PC-9 (cell line): ENCODE data around the gene DESI1. TPM values are rescaled to one million over a fixed set of nuclear protein-coding genes. Genes with fewer than 3 reads are reported as not detected.

ENCODE experiments used
- BruUV-seq: library from RNA; stranded (reverse); fragments of 400-500 nt; replicated peaks from 2 replicates; lab custom pipeline; 2021; lab: Mats Ljungman, UMichigan
- CTCF ChIA-PET: fragments of 300-600 bp; sonication (Branson Sonifier 250); formaldehyde crosslinking; loops from one replicate; lab custom pipeline; 2022; ENCODE audit warnings: antibody characterized with exemption; lab: Charles Lee
- POLR2A ChIA-PET: fragments of 300-600 bp; sonication (Branson Sonifier 250); formaldehyde crosslinking; loops from one replicate; lab custom pipeline; 2022; ENCODE audit warnings: antibody characterized with exemption; ENCODE audit not compliant: unreplicated experiment; lab: Charles Lee
- DNase-seq, 2 experiments: peaks; one replicate each; pipeline versions ENCODE4 v3.0.0 to v3.0.0-alpha.2; 2015 to 2022; ENCODE audit warnings: mixed read lengths in 1 of 2
- H2AFZ ChIP-seq: fragments of 200-600 bp; sonication (generic); 2 replicates; pipeline ENCODE4 v1.8.1; 2017; ENCODE audit warnings: antibody characterized with exemption
- H3F3A ChIP-seq: fragments of 200-600 bp; sonication (generic); 2 replicates; pipeline ENCODE4 v1.8.1; 2017; ENCODE audit warnings: antibody characterized with exemption, mild to moderate bottlenecking, low read depth; ENCODE audit not compliant: insufficient read depth
- H3K27ac ChIP-seq: fragments of 200-600 bp; sonication (generic); 2 replicates; pipeline ENCODE4 v1.6.1; 2016; ENCODE audit warnings: mixed run types
- H3K27me3 ChIP-seq: fragments of 200-600 bp; sonication (generic); 2 replicates; pipeline ENCODE4 v1.6.1; 2016; ENCODE audit warnings: low read depth, mixed run types; ENCODE audit not compliant: insufficient read depth
- H3K36me3 ChIP-seq: fragments of 200-600 bp; sonication (generic); 2 replicates; pipeline ENCODE4 v1.6.1; 2016; ENCODE audit warnings: low read depth, mixed run types
- H3K4me1 ChIP-seq: fragments of 200-600 bp; sonication (generic); replicated peaks from 2 replicates; pipeline ENCODE4 v1.6.1; 2016; ENCODE audit warnings: mixed run types; ENCODE audit not compliant: insufficient read depth
- H3K4me2 ChIP-seq: fragments of 200-600 bp; sonication (generic); 2 replicates; pipeline ENCODE4 v1.6.1; 2017; ENCODE audit warnings: mixed run types
- H3K4me3 ChIP-seq: fragments of 200-600 bp; sonication (generic); 2 replicates; pipeline ENCODE4 v1.6.1; 2016; ENCODE audit warnings: mixed run types
- H3K79me2 ChIP-seq: fragments of 200-600 bp; sonication (generic); 2 replicates; pipeline ENCODE4 v1.6.1; 2017; ENCODE audit warnings: low read depth, mixed run types
- H3K9me2 ChIP-seq: fragments of 200-600 bp; sonication (generic); 2 replicates; pipeline ENCODE4 v1.8.1; 2017; ENCODE audit warnings: mild to moderate bottlenecking; ENCODE audit not compliant: insufficient read depth
- H3K9me3 ChIP-seq: fragments of 200-600 bp; sonication (generic); 2 replicates; pipeline ENCODE4 v1.8.1; 2016; ENCODE audit warnings: low read depth; ENCODE audit not compliant: insufficient read depth
- H4K20me1 ChIP-seq: fragments of 200-600 bp; sonication (generic); 2 replicates; pipeline ENCODE4 v1.8.1; 2017; ENCODE audit not compliant: insufficient read depth
- CTCF ChIP-seq: fragments of 200-600 bp; sonication (generic); conservative IDR thresholded peaks from 2 replicates; pipeline ENCODE4 v1.6.1; 2017; ENCODE audit warnings: mixed run types, antibody characterized with exemption, mild to moderate bottlenecking, moderate library complexity
- EZH2 ChIP-seq: fragments of 200-600 bp; sonication (generic); IDR thresholded peaks from 2 replicates; pipeline ENCODE4 v1.8.0; 2017; ENCODE audit warnings: antibody characterized with exemption, low read depth
- intact Hi-C: fragments of 100-400 bp; cut with micrococcal nuclease; formaldehyde crosslinking; loops from one replicate; pipeline ENCODE4 v1.10.0; 2022; ENCODE audit not compliant: unreplicated experiment
- total RNA-seq: library from RNA; stranded (reverse); gene quantifications from 2 replicates; pipeline ENCODE4 v1.2.3, GENCODE V29; 2021

The DESI1 gene
- total RNA-seq, 1 experiment from 2014 or later = 52.7 TPM

- H3F3A ChIP-seq = peaks cover 24% of the 10 kb centered on the region
Observed at GRCh38 chr22:41589391-41590241, 31.2 kb downstream of the DESI1 start, which contains the start of gene PMM1. Gene PMM1 (minus strand): TSS chr22:41589840. CDS start chr22:41589805, 35 bp downstream.

GRCh38 chr22:41587347-41587723 is 33.5 kb downstream of the DESI1 start:
- H3K9me3 ChIP-seq = no peaks in the 10 kb centered on the region
- H2AFZ ChIP-seq = no peak overlapping the region
- no peak overlapping the region for H3K4me2 ChIP-seq
- intact Hi-C loops = no loop called here
- ChIA-PET POLR2A (no interaction called here), CTCF (interaction anchor here (0.6 kb wide), 1 partner anchor 37 kb away, joined by 3 read pairs; no protein-coding TSS in a partner anchor)
- peaks cover 17% of the 10 kb centered on the region for H3F3A ChIP-seq
- H3K9me2 ChIP-seq = no peaks in the 10 kb centered on the region
- H3K4me1 ChIP-seq = peaks cover 18% of the 10 kb centered on the region
- no peak for TF ChIP-seq CTCF
- no peak for TF ChIP-seq EZH2
- H3K36me3 ChIP-seq = no peaks in the 10 kb centered on the region
- no peak overlapping the region for H3K4me3 ChIP-seq
- no peak overlapping the region for H3K27ac ChIP-seq
- H3K27me3 ChIP-seq = no peaks in the 10 kb centered on the region
- no peaks in the 10 kb centered on the region; the same call in 1 of the 2 replicates for H4K20me1 ChIP-seq
- peaks cover 15% of the 10 kb centered on the region; the same call in 1 of the 2 replicates for H3K79me2 ChIP-seq
- BruUV-seq = no TSS peak
- no peak for DNase-seq

More at GRCh38 chr22:41589391-41590241, 31.2 kb downstream of the DESI1 start, which contains the start of gene PMM1:
- ChIA-PET CTCF (interaction anchor here (0.6 to 1.2 kb wide), 10 partner anchors 9 to 937 kb away, joined by 3 to 19 read pairs (median 4); partner anchors contain the start of gene XRCC6), POLR2A (interaction anchor here (0.5 to 1.2 kb wide), 22 partner anchors 15 to 1424 kb away, joined by 3 to 37 read pairs (median 4); partner anchors contain the start of genes DESI1, POLR3H and XRCC6)
- intact Hi-C loops = loop anchor here (1.0 to 10.0 kb wide), 3 partner anchors 32 to 185 kb away; partner anchors contain the start of genes DESI1, POLR3H and XRCC6
- Histone ChIP-seq H3K27me3 (no peaks in the 10 kb centered on the region), H3K9me3 (no peaks in the 10 kb centered on the region), H4K20me1 (no peaks in the 10 kb centered on the region; the same call in 1 of the 2 replicates), H3K4me1 (peaks cover 18% of the 10 kb centered on the region), H3K27ac (peak within 1 kb of the TSS; percentile 37; the same call in 1 of the 2 replicates), H3K9me2 (no peaks in the 10 kb centered on the region), H3K4me3 (peak within 1 kb of the TSS; percentile 98), H3K36me3 (no peaks in the 10 kb centered on the region), H3K4me2 (peak within 1 kb of the TSS; percentile 96), H3K79me2 (peaks cover 15% of the 10 kb centered on the region; the same call in 1 of the 2 replicates), H2AFZ (peak within 1 kb of the TSS; percentile 98)
- TF ChIP-seq CTCF (no peak), EZH2 (no peak)
- DNase-seq = peak; percentile 99 to 100
- BruUV-seq = no TSS peak

GRCh38 chr22:41585898-41586297 is 34.9 kb downstream of the DESI1 start:
- peaks cover 15% of the 10 kb centered on the region; the same call in 1 of the 2 replicates for H3K79me2 ChIP-seq
- no peak overlapping the region for H3K27ac ChIP-seq
- no peaks in the 10 kb centered on the region; the same call in 1 of the 2 replicates for H4K20me1 ChIP-seq
- H3K36me3 ChIP-seq = no peaks in the 10 kb centered on the region
- CTCF ChIA-PET = no interaction called here
- no TSS peak for BruUV-seq
- no peak for DNase-seq
- no peak overlapping the region for H3K4me3 ChIP-seq
- H3K4me1 ChIP-seq = peaks cover 18% of the 10 kb centered on the region
- intact Hi-C loops = no loop called here
- TF ChIP-seq EZH2 = no peak
- no peak for TF ChIP-seq CTCF
- H3K9me2 ChIP-seq = no peaks in the 10 kb centered on the region
- no peaks in the 10 kb centered on the region for H3K9me3 ChIP-seq
- H3F3A ChIP-seq = peaks cover 10% of the 10 kb centered on the region
- H3K4me2 ChIP-seq = no peak overlapping the region
- no peaks in the 10 kb centered on the region for H3K27me3 ChIP-seq
- no peak overlapping the region for H2AFZ ChIP-seq
- POLR2A ChIA-PET = no interaction called here
